Ammon's horn (tissue), 1 donor: ENCODE results near the gene PLXNA2.

Source experiments
- DNase-seq: peaks from one replicate; pipeline ENCODE4 v3.0.0-alpha.2; 2016; ENCODE audit warnings: low spot score

PLXNA2 gene

DNA sequence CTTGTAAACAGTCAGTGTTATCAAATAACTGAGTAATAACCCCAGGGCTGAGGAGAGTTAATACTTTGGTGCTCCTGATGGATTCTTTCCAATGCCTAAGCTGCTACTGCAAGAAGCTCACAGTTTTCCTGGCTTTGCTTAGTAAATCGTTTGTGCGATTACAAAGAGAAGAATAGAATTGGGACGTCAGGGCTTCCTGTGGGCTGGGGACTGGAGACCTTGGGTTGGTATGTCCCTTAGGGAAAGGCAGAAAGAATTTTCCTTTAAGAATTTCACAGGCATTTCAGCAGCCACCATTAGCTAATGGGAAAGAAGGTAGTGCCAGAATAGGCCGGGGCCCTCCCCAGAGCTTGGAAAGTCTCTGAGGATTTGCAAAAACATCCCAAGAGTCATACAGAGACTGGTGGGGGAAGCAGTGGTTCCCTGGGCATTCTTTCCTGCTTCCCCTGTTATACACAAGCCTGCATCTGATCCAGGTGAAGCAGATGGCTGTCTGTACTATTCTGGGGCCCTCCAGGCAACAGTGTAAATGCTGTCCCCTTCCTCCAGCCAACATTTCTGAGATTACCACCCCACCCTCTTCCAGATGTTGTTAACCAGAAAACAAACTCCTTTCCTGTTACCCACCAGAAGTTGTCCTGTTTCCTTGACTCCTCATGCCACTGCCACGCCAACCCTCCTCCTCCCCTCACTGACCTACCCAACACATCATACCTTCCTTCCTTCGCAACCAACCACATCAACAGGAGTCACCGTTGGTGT, 40.2 kb downstream of the PLXNA2 start:
- peak; percentile 29 for DNase-seq

DNA sequence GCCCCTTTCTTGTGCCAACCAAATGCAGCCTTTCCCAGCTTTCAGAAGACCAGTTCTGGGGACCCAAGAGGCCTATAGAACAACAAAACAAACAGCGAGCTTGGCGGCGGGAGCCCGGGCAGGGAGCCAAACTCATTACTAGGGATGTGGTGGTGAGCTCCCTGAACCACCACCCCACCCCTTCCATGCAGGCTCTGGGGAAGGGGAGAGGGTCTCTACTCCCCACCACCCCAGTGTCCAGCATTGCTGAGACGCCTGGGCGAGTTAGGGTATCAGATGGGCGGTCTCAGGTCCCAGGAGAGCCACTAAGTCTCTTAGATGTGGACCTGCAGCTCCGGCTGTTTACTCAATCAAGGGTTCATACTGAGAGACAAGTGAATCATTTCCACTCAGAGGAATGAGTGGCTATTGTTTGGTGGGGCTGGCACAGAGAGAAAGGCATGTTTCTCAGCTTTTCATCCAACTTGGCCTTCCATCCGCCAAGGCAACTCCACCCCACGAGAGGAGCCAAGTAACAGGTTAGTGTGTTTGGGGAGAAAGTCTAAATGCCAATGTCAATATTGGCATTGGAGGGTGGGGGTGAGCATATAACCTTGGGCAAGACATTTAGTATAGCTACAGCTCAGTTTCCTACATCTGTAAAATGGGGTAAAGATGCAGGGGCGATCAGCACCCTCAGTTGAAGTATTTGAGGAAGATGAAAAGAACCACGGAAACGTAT, 40.9 kb downstream of the PLXNA2 start:
- DNase-seq: peak; percentile 46

DNA sequence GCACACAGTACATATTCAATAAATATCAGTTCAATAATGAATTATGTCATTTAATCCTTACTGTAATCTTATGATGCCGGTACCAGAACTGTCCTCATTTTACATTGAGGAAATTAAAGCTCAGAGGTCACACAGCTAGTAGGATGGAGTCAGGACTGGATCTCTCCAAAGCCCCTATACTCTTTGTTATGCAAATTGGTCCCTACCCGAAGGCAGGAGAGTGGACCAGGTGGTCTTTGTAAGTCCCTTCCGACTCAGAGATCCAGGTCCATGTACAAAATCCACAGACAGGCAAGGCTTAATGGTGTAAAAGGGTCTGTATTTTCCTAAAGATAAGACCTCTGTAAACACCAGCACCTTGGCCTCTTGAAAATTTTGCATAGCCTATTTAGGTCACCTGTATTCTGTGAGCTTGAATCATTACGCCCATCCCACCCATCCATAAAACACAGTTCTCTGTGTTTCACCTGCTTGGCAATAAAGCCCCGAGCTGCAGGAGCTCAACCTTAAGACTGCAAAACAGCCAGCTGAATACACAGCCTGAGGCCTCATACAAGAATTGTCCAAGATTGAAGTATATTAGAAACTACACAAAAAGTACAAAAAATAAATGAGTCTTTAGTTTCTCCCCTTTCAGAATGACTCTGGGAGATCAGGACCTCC, 41.7 kb downstream of the PLXNA2 start:
- no peak for DNase-seq

DNA sequence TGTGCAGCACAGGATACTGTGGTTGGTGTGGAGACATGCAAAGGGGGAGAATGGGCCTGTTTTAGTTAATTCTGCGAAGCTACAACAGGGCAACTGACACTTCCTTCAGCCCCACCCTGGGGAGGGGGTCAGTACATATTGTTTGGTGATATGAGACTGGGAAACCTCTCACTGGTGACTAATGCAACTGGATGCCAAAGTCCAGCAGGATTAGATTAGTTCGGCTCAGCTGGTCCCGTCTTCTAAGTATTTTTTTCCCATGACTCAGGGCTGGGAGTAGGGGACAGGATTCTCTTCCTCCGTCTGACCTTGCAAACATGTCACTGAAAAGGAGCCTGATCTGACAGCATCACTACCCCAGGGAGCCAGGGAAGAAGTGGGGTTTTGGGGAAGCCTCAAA, 43.0 kb downstream of the PLXNA2 start:
- DNase-seq: no peak

DNA sequence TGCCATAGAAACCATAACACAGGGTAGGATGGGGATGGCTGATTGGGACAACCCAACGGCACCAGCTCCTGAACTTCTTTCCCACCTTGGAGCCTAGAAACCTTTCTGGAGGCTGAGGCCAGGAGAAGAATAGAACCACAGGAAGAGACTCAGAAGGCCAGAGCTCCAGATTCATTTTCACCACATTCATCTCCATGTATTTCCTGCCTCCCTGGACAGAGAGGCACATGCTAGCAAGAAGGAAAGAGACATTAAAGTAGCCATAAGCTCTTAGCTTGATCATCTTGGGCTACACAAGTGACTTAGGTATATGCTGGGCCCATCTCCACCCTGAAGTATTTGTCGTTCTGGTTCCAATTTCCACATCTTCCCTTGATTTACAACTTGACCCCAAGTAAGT, 44.1 kb downstream of the PLXNA2 start:
- DNase-seq: no peak

DNA sequence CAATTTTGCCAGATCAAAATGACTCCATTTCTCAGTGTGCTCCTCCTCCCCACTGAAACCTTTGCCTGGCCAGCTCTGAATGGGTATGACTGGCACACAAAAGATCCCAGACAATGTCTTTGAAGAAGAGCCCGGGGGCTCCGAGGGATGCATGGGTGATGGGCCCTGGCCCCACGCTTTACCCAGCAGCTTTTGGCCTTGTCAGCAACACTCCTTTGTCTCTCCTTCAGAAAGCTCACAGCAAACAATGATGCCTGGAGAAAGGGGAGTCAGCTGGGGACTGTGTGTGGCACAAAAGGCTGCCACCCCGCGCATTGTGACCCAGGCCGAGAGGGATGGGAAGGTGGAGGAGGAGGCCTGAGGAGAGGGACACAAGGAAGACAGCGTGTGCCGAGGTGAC, 45.9 kb downstream of the PLXNA2 start:
- no peak for DNase-seq

DNA sequence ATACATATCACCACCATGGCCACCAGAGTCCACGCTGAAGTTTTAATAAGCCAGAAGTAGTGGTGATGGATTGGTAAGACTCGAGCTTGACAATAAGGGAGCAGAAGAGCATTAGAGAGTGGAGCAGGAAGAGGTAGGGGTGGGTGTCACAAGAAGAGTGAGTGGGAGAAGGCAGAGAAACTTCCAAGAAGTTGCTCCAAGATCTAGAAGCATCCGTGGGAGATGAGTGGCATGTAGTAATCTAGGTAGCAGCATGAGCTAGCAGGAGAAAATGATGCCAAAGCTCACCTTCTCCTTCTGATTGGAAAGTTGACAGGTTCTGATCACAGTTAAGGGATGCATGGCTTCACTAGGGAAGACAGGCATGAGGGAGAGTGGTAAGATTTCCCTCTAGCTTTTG, 49.2 kb downstream of the PLXNA2 start:
- DNase-seq: no peak

DNA sequence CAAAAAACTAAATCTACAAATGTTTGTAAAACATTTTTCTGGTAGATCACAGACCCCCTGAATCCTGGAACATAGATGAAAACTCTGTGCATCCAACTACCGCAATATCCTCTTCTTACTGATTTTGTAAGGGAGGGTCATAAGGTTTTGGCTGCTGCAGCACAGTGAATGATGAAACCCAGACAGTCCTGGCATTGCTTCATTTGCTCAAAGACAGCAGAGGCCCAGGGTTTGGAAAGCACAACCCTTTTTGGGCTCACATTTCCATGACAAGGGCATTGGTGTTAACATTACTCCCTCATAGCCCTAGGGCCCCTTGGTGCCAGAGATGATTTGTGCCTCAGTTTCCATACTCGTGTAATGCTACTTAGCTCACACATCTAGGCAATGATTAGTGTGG, 51.2 kb downstream of the PLXNA2 start:
- DNase-seq: no peak

DNA sequence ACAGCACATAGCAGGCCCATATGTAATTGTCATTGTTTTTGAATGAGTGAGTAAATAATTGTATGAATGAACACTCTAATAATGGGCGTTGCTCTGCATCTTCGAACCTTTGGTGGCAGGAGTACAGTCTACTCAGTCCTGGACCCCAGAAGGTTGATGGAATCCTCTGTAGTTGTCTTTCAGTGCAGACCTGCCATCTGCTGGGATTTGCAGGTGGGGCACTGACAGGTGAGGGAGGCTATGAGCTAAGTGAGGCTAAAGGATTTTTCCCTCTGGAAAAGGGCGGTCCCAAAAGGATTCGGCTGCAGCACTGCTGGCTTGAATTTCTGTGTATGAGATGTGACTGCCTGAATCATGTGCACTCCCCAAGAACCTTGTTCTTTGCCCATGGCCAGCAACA, 53.4 kb downstream of the PLXNA2 start:
- no peak for DNase-seq

DNA sequence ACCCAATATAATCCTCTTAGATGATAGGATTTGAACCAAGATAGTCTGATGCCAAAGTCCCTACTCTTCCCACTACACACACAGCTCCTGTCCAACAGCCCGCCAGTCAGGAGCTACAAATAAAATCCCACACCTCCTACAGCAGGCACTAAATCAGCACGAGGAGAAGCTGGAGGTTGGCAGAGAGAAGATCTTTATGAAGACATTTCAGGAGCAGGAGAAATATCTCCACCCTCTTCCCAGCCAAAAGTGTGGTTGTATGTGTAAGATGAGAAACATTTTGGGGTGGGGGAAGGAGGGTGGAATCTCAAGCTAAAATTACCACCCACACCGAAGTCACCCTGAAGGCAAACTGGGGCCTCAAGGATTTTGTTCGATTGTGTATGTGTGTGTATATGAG, 54.5 kb downstream of the PLXNA2 start:
- no peak for DNase-seq

DNA sequence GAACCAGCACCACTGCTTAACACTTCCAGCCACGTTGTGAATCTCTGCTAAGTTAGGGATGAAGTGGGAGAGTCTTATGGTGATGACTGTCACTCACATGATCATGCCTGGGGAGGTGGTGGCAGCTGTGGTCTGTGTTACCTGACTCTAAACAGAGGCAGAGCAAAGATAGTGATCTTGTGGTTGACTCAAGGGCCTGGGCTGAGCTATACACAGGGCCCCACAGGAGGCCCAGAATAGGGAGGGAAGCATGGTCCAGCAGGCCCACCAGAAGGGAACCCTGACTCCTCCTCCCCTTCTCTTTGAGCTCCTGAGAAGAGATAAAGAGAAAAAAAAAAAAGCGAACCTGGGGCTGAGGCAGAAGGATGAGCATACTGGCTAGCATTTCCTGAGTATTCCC, 55.0 kb downstream of the PLXNA2 start:
- no peak for DNase-seq

DNA sequence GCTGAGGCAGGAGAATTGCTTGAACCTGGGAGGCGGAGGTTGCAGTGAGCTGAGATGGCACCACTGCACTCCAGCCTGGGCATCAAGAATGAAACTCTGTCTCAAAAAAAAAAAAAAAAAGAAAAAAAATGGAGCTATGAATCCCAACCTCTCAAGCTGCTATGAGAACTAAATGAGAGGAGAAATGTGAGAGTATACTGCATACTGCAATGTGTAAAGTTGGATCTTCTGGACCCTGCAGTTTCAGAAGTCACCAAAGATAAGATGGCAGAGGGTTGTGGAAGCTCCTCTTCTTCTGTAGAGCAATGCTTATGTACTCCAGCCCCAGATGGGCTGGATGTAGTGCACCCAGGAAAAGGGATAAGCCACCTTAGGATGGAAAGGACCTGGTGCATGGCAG, 55.6 kb downstream of the PLXNA2 start:
- DNase-seq: no peak

DNA sequence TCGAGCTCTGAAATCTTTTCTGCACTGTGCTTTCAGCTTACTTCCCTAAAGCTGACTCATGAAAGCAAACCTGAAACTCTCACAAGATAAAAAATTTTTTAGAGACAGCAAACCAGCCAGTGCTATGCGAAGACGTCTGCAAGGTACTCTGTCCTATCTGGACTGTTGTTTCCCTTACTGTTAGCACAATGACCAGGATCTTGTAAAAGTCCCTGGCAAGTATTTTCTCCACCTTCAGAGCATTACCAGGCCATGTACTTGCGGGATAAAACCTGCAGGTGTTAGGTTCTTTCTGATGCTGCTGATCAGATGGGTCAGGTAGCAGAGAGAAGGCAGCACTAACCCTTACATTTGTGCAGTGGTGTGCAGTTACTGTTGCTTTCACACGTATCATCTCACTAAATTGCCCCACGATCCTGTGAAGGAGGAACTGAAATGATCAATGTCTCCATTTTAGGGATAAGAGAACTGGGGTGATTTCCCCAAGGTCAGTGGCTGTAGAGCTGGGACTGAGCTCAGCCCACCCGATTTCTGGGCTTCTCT, 56.6 kb downstream of the PLXNA2 start:
- DNase-seq: no peak

DNA sequence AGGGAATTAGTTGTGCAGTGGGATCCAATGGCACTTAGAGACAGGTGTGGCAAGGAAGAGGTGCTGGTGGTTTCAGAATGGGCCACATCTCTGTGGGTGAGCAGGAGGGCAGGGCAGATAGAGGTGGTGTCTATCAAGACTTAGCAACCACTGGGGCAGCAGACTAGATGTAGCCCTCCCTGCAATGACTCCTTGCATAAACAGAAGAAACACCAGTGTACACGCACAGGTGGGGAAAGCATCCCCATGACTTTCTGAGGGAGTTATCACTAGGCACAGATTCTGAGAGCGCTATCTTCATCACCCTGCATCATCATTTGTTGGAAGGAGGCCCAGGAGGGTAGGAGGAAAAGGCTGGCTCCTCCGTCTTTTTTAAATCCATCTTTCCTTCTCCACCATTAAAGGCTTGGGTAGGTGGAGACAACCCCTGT, 58.4 kb downstream of the PLXNA2 start:
- DNase-seq: peak; percentile 34

DNA sequence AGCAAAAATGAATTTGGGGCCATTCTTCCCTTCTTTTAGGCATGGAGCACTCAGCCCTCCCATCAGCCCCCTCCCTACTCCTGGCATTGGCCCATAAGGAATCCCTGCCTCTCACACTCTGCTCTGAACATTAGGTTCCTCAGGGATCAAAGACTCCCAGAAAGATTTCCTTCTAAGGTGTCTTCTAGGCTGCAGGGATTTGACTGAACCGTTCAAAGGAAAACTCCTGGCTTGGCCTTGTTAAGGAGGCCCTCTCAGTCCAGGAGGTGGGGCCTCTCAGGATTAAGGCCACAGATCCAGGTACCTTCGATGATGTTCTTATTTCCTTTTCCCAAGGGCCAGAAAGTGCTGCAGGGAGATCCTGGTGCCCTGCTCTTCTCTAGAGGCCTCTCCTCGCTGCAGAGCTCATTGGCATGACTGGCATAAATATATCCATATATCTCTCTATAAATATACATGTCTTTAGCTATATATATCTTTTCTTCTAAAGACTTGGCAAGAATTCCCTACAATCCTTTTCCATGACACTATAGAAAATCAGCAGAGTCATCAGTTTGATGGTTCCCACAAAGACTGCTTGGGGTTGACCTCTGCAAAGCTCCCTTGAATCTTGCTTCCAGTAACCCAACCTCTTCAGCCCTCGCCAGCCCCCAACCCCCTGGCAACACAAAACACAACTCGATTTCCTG, 59.1 kb downstream of the PLXNA2 start:
- no peak for DNase-seq

DNA sequence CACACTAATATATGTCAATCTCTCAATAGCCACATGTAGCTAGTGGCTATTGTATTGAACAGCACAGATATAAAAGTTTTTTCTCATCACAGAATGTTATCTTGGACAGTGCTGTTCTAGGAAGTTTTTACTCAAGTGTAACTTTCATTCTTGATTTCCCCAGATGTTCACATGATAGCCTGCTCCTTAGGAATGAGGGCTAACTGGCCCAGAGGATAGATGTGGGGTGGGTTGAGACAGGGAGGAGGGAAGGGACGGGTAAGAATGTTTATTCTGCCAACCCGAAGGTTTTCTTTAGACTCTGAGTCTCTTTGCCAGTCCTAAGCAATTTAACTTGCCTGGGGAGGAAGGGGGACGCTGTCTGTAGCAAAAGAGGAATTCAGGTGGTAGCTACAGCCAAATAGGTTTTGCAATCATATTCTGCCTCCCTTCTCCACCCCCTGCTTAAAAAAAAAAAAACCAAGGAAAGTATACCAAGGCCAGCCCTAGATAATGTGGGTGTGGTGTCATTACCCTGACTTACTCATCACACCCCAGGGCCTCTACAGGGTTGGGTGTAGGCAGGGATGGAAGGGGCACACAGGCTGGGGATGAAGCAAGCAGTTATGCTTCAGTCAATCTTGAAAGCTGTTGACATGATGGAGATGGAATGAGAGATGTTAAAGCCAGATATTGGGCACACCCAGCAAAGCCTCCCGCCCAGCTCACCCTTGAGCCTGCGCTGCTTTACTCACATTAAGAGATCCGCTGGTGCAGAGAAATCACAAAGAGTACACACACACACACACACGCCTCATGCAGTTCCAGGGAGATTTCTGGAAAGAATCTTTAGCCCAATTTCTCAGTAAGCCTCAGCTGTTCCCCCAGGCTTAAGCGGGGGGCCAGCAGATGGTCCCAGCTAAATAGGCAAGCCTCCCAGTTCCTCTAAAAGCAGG, 59.9 kb downstream of the PLXNA2 start:
- DNase-seq: no peak

DNA sequence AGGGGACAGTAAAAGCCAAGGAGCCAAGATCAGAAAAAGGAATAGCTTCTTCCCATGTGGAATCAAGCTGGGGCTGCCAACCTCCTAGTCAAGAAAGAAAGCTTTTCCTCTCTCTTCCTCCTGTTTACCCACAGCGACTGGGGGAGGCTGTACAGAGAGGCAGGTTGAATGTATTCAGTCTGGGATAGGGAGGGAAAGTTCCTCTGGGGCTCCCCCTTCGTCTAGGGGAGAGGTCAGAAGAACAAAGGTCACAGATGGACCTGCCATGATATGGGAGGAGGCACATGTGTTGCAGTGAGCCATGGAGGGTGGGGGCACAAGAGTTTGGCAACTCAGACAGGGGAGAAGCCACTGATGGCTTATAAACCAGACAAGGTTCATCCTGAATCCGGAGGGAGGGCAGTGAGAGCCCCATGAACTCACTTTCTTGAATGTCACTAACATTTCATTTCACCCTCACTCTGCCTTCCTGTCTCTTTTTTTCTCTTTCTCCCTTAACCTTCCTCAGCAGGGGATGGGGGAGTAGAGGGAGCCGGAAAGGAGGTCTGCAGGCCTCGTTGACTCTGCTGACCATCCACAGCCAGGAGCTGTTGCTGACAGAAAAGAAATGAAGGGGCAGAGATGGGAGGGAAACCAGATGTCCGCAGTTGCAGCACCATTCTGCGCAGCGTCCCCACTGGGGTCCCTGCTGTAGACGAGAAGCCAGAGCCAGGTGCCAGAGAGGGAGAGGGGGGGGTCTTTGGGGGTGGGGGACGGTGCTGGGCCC, 61.1 kb downstream of the PLXNA2 start:
- DNase-seq: no peak

DNA sequence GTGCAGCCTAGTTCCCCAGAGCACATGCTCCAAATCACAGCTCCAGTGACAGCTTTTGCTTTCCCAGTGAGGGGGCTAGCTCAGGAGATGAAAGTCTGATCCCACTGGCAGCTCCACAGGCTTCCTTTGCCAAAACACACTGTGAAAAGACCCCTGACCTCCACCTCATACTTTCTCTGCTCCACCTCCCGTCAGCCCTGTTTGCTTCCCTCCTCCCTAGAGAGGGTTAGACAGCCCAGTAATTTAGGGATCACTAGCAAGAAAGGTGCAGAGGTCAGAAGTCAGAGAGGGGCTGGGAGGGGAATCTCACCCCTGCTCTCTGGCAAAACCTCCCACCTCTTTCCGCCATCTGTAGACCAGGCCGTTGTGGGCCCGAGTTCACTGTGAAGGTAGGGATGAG, 62.8 kb downstream of the PLXNA2 start:
- no peak for DNase-seq

DNA sequence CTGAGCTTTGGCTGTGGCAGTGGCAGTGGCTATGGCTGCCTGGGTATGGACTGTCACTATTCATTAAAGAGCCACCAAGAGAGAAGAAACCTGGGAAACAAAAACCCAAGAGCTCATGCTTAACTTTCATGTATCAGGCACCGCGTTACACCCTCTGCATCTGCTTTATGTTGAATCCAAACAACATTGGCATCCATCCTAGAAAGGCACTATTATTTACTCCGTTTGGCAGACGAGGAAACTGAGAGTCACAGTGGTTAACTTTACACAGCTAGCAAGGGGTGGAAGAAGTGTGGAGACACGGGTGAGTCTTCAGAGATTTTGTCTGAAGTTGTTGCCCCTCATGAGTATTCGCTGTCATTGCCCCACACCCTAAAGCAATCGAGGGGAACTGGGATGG, 63.8 kb downstream of the PLXNA2 start:
- DNase-seq: no peak

DNA sequence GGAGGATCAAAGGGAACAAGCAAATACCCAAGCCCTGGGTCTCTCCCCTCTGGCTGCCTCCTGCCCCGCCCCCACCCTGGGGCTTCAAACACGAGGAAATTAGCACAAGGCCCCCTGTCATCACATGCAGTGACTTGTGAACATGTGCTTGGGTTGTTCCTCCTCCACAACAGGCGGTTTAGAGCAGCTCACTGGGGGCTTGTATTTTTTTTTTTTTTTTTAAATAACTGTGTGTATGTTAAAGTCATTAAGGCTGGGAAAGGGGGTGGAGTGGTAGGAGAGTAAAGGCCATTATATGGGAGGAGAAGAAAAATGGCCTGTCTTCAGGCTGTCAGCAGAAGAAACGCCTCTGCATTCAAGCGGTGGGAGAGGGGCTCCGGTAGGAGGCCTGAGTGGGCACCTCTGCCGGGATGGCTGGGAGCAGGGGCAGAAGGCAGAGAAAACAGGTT, 64.2 kb downstream of the PLXNA2 start:
- DNase-seq: no peak
